LNCaP clone FGC (cell line): Measurements from ENCODE around the gene NOL7.

ENCODE experiments used
- DNase-seq: peaks from one replicate; pipeline ENCODE4 v3.0.0-alpha.2; 2011; ENCODE audit warnings: low read depth
- H3K4me3 ChIP-seq: 2 replicates; pipeline ENCODE4 v1.5.1; 2011; ENCODE audit warnings: mild to moderate bottlenecking, low read depth, low read length, control low read depth
- TF ChIP-seq, protein P1 (sequence below): IDR thresholded peaks from 2 replicates; pipeline ENCODE4 v1.5.1; 2012; ENCODE audit warnings: mild to moderate bottlenecking; ENCODE audit not compliant: control insufficient read depth, insufficient read depth; ENCODE audit errors: extremely low read depth

The NOL7 gene

GRCh38 chr6:13629459-13630116 lies 14.5 kb downstream of the NOL7 start:
- no peak for DNase-seq
- no peak overlapping the region for H3K4me3 ChIP-seq
- TF ChIP-seq, protein P1, sequence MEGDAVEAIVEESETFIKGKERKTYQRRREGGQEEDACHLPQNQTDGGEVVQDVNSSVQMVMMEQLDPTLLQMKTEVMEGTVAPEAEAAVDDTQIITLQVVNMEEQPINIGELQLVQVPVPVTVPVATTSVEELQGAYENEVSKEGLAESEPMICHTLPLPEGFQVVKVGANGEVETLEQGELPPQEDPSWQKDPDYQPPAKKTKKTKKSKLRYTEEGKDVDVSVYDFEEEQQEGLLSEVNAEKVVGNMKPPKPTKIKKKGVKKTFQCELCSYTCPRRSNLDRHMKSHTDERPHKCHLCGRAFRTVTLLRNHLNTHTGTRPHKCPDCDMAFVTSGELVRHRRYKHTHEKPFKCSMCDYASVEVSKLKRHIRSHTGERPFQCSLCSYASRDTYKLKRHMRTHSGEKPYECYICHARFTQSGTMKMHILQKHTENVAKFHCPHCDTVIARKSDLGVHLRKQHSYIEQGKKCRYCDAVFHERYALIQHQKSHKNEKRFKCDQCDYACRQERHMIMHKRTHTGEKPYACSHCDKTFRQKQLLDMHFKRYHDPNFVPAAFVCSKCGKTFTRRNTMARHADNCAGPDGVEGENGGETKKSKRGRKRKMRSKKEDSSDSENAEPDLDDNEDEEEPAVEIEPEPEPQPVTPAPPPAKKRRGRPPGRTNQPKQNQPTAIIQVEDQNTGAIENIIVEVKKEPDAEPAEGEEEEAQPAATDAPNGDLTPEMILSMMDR, result no peak

DNA sequence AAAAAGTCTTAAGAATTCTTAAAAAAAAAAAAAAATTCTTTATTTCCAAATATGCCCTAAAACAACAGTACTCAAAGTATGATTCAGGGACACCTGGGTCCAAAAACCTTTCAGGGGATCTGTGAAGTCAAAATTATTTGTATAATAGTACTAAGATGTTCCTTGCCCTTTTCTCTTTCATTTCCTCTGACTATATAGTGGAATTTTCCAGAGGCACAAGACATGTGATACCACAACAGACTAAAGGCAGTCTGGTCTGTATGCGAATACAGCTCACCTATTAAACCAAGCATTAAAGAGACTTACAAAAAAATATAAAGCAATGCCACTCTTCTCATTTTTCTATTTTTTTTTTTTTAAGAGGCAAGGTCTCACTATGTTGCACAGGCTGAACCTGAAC lies 15.4 kb downstream of the NOL7 start:
- TF ChIP-seq, protein P1, result no peak

DNA sequence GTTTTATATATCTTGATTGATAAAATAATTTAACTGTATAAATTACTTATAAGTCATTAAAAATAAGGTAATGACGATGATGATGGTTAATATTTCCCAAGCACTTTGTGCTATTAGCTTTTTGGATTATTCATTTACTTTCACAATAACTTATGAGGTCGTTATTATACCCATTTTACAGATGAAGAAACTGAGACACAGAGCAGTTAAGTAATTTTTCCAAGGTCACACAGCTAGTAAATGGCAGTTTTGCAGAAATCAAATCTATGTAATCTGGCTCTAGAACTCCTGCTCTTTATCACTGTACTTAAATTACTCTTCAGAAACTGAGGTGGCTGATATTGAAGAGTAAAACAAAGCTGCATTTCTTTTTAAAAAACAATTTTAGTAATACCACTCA lies 18.2 kb downstream of the NOL7 start:
- TF ChIP-seq, protein P1, result no peak
- DNase-seq, result no peak
- no peak overlapping the region for H3K4me3 ChIP-seq

More for the DNA sequence above, 15.4 kb downstream of the NOL7 start:
- no peak overlapping the region for H3K4me3 ChIP-seq
- no peak for DNase-seq

- TF ChIP-seq, protein P1, result no peak
- no peak for DNase-seq
- no peak overlapping the region for H3K4me3 ChIP-seq
Observed at GRCh38 chr6:13635948-13636658, 21.0 kb downstream of the NOL7 start.

GRCh38 chr6:13638014-13638413 lies 22.9 kb downstream of the NOL7 start:
- TF ChIP-seq, protein P1, result no peak
- no peak for DNase-seq
- H3K4me3 ChIP-seq, result no peak overlapping the region

DNA sequence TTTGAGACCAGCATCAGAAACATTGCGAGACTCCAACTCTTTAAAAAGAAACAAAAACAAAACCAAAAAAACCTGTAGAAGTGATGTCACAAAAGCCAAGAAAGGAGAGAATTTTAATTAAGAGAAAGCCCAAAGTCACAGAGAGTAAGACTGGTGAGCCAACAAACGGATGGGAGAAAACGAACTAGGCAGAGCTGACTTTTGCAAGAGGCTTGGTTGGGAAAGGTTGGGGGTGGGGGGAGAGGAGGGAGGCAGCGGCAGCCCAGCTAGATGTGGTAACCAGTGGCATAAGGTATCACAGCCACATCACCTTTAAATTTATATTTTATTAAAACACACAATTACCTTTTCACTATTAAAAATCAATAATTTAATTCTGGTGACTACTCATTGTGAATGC lies 23.5 kb downstream of the NOL7 start:
- TF ChIP-seq, protein P1, result no peak
- DNase-seq, result no peak
- H3K4me3 ChIP-seq, result no peak overlapping the region
